H9 (cell line): ENCODE results near the gene CNGB1. TPM values are rescaled to one million over a fixed set of nuclear protein-coding genes. Genes with fewer than 3 reads are reported as not detected.
A peak's percentile ranks its signal among the peaks of the same experiment; 100 is the strongest.

Experiments
- DNase-seq: peaks from one replicate; pipeline ENCODE4 v3.0.0-alpha.2; 2017
- H2AFZ ChIP-seq: one replicate; pipeline ENCODE4 v1.6.1; 2013; ENCODE audit warnings: mild to moderate bottlenecking, low read length, control low read depth, moderate library complexity
- H2AK5ac ChIP-seq: 2 replicates; pipeline ENCODE4 v1.6.1; 2013; ENCODE audit warnings: low read length, control low read depth, mixed read lengths; ENCODE audit not compliant: insufficient read length
- H2BK120ac ChIP-seq: one replicate; pipeline ENCODE4 v1.6.1; 2013; ENCODE audit warnings: low read depth, mild to moderate bottlenecking, low read length, control low read depth, inconsistent platforms; ENCODE audit not compliant: poor library complexity, severe bottlenecking
- H2BK12ac ChIP-seq: 2 replicates; pipeline ENCODE4 v1.6.1; 2013; ENCODE audit warnings: low read length, control low read depth, mixed read lengths, low read depth; ENCODE audit not compliant: insufficient read length
- H2BK15ac ChIP-seq: 2 replicates; pipeline ENCODE4 v1.6.1; 2013; ENCODE audit warnings: low read depth, low read length, control low read depth
- H2BK20ac ChIP-seq: one replicate; pipeline ENCODE4 v1.6.1; 2013; ENCODE audit warnings: low read depth, mild to moderate bottlenecking, low read length, control low read depth, inconsistent platforms; ENCODE audit not compliant: poor library complexity, severe bottlenecking
- H2BK5ac ChIP-seq: 2 replicates; pipeline ENCODE4 v1.6.1; 2013; ENCODE audit warnings: low read length, control low read depth, mixed read lengths; ENCODE audit not compliant: insufficient read length
- H3K14ac ChIP-seq: 2 replicates; pipeline ENCODE4 v1.6.1; 2013; ENCODE audit warnings: low read length, control low read depth; ENCODE audit not compliant: insufficient read depth
- H3K18ac ChIP-seq: 2 replicates; pipeline ENCODE4 v1.6.1; 2013; ENCODE audit warnings: low read depth, mild to moderate bottlenecking, mixed read lengths, low read length, control low read depth; ENCODE audit not compliant: insufficient read length
- H3K23ac ChIP-seq: 2 replicates; pipeline ENCODE4 v1.6.1; 2013; ENCODE audit warnings: low read length, control low read depth, mixed read lengths, low read depth; ENCODE audit not compliant: insufficient read length
- H3K23me2 ChIP-seq: 2 replicates; pipeline ENCODE4 v1.6.1; 2013; ENCODE audit warnings: low read depth, mild to moderate bottlenecking, mixed read lengths, low read length, control low read depth; ENCODE audit not compliant: insufficient read length, poor library complexity, severe bottlenecking
- H3K27ac ChIP-seq: 2 replicates; pipeline ENCODE4 v1.5.1; 2013; ENCODE audit warnings: low read length, control low read depth, mixed read lengths, low read depth; ENCODE audit not compliant: insufficient read length
- H3K27me3 ChIP-seq: 2 replicates; pipeline ENCODE4 v1.6.1; 2013; ENCODE audit warnings: low read length, control low read depth, inconsistent platforms; ENCODE audit not compliant: insufficient read depth
- H3K4ac ChIP-seq: 2 replicates; pipeline ENCODE4 v1.6.1; 2013; ENCODE audit warnings: low read depth, mild to moderate bottlenecking, control low read depth, inconsistent platforms, low read length, moderate library complexity
- H3K4me1 ChIP-seq: 2 replicates; pipeline ENCODE4 v1.6.1; 2013; ENCODE audit warnings: low read length, control low read depth, inconsistent platforms; ENCODE audit not compliant: insufficient read depth
- H3K4me2 ChIP-seq: 2 replicates; pipeline ENCODE4 v1.6.1; 2013; ENCODE audit warnings: low read length, control low read depth, mixed read lengths; ENCODE audit not compliant: insufficient read length, insufficient read depth
- H3K56ac ChIP-seq: 2 replicates; pipeline ENCODE4 v1.6.1; 2013; ENCODE audit warnings: low read depth, mild to moderate bottlenecking, mixed read lengths, low read length, control low read depth; ENCODE audit not compliant: insufficient read length
- H3K79me1 ChIP-seq: 2 replicates; pipeline ENCODE4 v1.6.1; 2013; ENCODE audit warnings: low read depth, mild to moderate bottlenecking, moderate library complexity, low read length, control low read depth, inconsistent platforms; ENCODE audit not compliant: insufficient read depth, poor library complexity, severe bottlenecking
- H3K79me2 ChIP-seq: 2 replicates; pipeline ENCODE4 v1.6.1; 2013; ENCODE audit warnings: low read length, control low read depth, inconsistent platforms; ENCODE audit not compliant: insufficient read depth
- H3K9ac ChIP-seq: 2 replicates; pipeline ENCODE4 v1.6.1; 2013; ENCODE audit warnings: low read length, control low read depth, mixed read lengths; ENCODE audit not compliant: insufficient read length; ENCODE audit errors: extremely low read depth
- H3K9me3 ChIP-seq: one replicate; pipeline ENCODE4 v1.6.1; 2013; ENCODE audit warnings: low read depth, low read length, inconsistent platforms; ENCODE audit not compliant: control insufficient read depth
- H3T11ph ChIP-seq: one replicate; pipeline ENCODE4 v1.6.1; 2013; ENCODE audit warnings: mild to moderate bottlenecking, low read length, control low read depth, inconsistent platforms
- H4K20me1 ChIP-seq: one replicate; pipeline ENCODE4 v1.6.1; 2013; ENCODE audit not compliant: control insufficient read depth, insufficient read length, insufficient read depth
- H4K5ac ChIP-seq: 2 replicates; pipeline ENCODE4 v1.6.1; 2013; ENCODE audit warnings: low read depth, mild to moderate bottlenecking, mixed read lengths, low read length, control low read depth; ENCODE audit not compliant: insufficient read length
- H4K8ac ChIP-seq: replicated peaks from 2 replicates; pipeline ENCODE4 v1.6.1; 2013; ENCODE audit warnings: low read length, control low read depth, mixed read lengths, low read depth; ENCODE audit not compliant: insufficient read length
- H4K91ac ChIP-seq: 2 replicates; pipeline ENCODE4 v1.6.1; 2013; ENCODE audit warnings: low read depth, mild to moderate bottlenecking, moderate library complexity, mixed read lengths, low read length, control low read depth; ENCODE audit not compliant: insufficient read length
- H3K27ac Mint-ChIP-seq, 3 experiments: 2 replicates in 2 of 3; 3 replicates in 1 of 3; pipeline ENCODE4 v1.8.0; 2020 to 2021; ENCODE audit warnings: mixed read lengths in 3 of 3, mild to moderate bottlenecking in 1 of 3, moderate library complexity in 1 of 3
- H3K27me3 Mint-ChIP-seq: 2 replicates; pipeline ENCODE4 v1.8.0; 2021; ENCODE audit warnings: low read depth, mild to moderate bottlenecking, moderate library complexity, mixed read lengths
- H3K36me3 Mint-ChIP-seq, 3 experiments: 2 replicates in 2 of 3; 3 replicates in 1 of 3; pipeline ENCODE4 v1.8.0; 2020 to 2021; ENCODE audit warnings: low read depth in 3 of 3, mixed read lengths in 3 of 3; ENCODE audit not compliant: insufficient read depth in 1 of 3
- H3K4me1 Mint-ChIP-seq, 2 experiments: 2 replicates each; pipeline ENCODE4 v1.8.0; 2020; ENCODE audit warnings: mixed read lengths in 2 of 2
- H3K4me3 Mint-ChIP-seq, 2 experiments: 2 replicates in 1 of 2; 3 replicates in 1 of 2; pipeline ENCODE4 v1.8.0; 2020 to 2021; ENCODE audit warnings: mild to moderate bottlenecking in 2 of 2, mixed read lengths in 2 of 2, moderate library complexity in 1 of 2
- H3K9me3 Mint-ChIP-seq, 2 experiments: 2 replicates in 1 of 2; 3 replicates in 1 of 2; pipeline ENCODE4 v1.8.0; 2020; ENCODE audit warnings: mild to moderate bottlenecking in 2 of 2, mixed read lengths in 2 of 2, moderate library complexity in 1 of 2
- CTCF ChIP-seq: fragments of 200-600 bp; sonication (generic); conservative IDR thresholded peaks from 3 replicates; pipeline ENCODE4 v1.8.0; 2021; ENCODE audit warnings: antibody characterized with exemption, mild to moderate bottlenecking
- WGBS: extraction: QIAGEN DNeasy Blood & Tissue Kit; methylation state at CpG from one replicate; pipeline ENCODE4 v1.1.7; 2013; ENCODE audit warnings: missing lambda C conversion rate, low lambda C conversion rate, mixed read lengths; ENCODE audit not compliant: insufficient read length; ENCODE audit errors: extremely low coverage; 5-methylcytosine and 5-hydroxymethylcytosine counted together
- total RNA-seq: library from RNA; stranded (reverse); gene quantifications from 2 replicates; pipeline ENCODE4 v1.2.1, GENCODE V29; 2021

CNGB1 gene
- total RNA-seq, 1 experiment from 2014 or later: not detected

- H2BK15ac ChIP-seq: no peak overlapping the region
- no peak overlapping the region for H4K91ac ChIP-seq
- H4K8ac ChIP-seq: no peak overlapping the region
- H2BK5ac ChIP-seq: no peak overlapping the region
- H3K23me2 ChIP-seq: no peaks in the 10 kb centered on the region
- WGBS: no CpG with 5 or more reads among the region's 9 CpGs
- no peak overlapping the region for H3K9ac ChIP-seq
- H4K5ac ChIP-seq: no peak overlapping the region
- H2AFZ ChIP-seq: no peak overlapping the region
- H4K20me1 ChIP-seq: no peaks in the 10 kb centered on the region
- H3K23ac ChIP-seq: no peak overlapping the region
- Mint-ChIP-seq H3K4me1 (peaks cover 14 to 18% of the 10 kb centered on the region in 2 experiments; a peak in 3 of 4 replicates), H3K27ac (peak overlapping the region in 1 of 3 experiments; percentile 44; a peak in 1 of 7 replicates), H3K36me3 (no peaks in the 10 kb centered on the region), H3K9me3 (no peaks in the 10 kb centered on the region), H3K27me3 (no peaks in the 10 kb centered on the region; the same call in 1 of the 2 replicates), H3K4me3 (no peak overlapping the region)
- H2BK120ac ChIP-seq: no peak overlapping the region
- H3K27me3 ChIP-seq: no peaks in the 10 kb centered on the region; the same call in 1 of the 2 replicates
- H2AK5ac ChIP-seq: no peak overlapping the region
- H3K4ac ChIP-seq: no peak overlapping the region
- H3K79me2 ChIP-seq: no peaks in the 10 kb centered on the region
- no peak overlapping the region for H3K27ac ChIP-seq
- H3T11ph ChIP-seq: no peak overlapping the region
- H3K79me1 ChIP-seq: no peaks in the 10 kb centered on the region
- H3K56ac ChIP-seq: no peak overlapping the region
- H3K4me1 ChIP-seq: no peaks in the 10 kb centered on the region
- H2BK20ac ChIP-seq: no peak overlapping the region
- no peak for DNase-seq
- H3K9me3 ChIP-seq: no peaks in the 10 kb centered on the region
- no peak overlapping the region for H3K4me2 ChIP-seq
- no peak overlapping the region for H3K18ac ChIP-seq
- H2BK12ac ChIP-seq: no peak overlapping the region
- no peak overlapping the region for H3K14ac ChIP-seq
- TF ChIP-seq CTCF: no peak
These were observed 8.2 kb downstream of the CNGB1 start for GRCh38 chr16:57962756-57963155.
